ENCODE data around the gene SLC39A11. TPM values are rescaled to one million over a fixed set of nuclear protein-coding genes. Genes with fewer than 3 reads are reported as not detected.

Gene SLC39A11
- total RNA-seq, 1 donor from 2014 or later, result 4.9 TPM

GRCh38 chr17:73027130-73027741 is 65.3 kb downstream of the SLC39A11 start:
- Histone ChIP-seq H3K9me3 (no peaks in the 10 kb centered on the region), H3K4me3 (no peak overlapping the region), H3K27me3 (no peaks in the 10 kb centered on the region), H3K27ac (no peak overlapping the region), H3K36me3 (peaks cover 0 to 12% of the 10 kb centered on the region in 2 donors), H3K4me1 (no peaks in the 10 kb centered on the region)
- intact Hi-C loops (cut with DNase I), result loop anchor here (10.0 kb wide), 1 partner anchor 62 kb away; no protein-coding TSS in a partner anchor
- DNase-seq (ENCODE audit: low spot score in 2 of 2), result no peak
- no peak for TF ChIP-seq CTCF (IDR thresholded peaks at IDR 0.05)

GRCh38 chr17:73025041-73025560 is 67.4 kb downstream of the SLC39A11 start:
- intact Hi-C loops (cut with DNase I), result loop anchor here (10.0 kb wide), 1 partner anchor 60 kb away; no protein-coding TSS in a partner anchor
- Histone ChIP-seq H3K27me3 (no peaks in the 10 kb centered on the region), H3K4me3 (no peak overlapping the region), H3K27ac (no peak overlapping the region), H3K9me3 (peaks cover 0 to 2% of the 10 kb centered on the region in 2 donors), H3K4me1 (no peaks in the 10 kb centered on the region), H3K36me3 (peaks cover 0 to 3% of the 10 kb centered on the region in 2 donors)
- DNase-seq (ENCODE audit: low spot score in 2 of 2), result no peak
- TF ChIP-seq CTCF (IDR thresholded peaks at IDR 0.05), result no peak

- peaks cover 4 to 9% of the 10 kb centered on the region in 2 donors for H3K9me3 ChIP-seq
- no peaks in the 10 kb centered on the region for H3K36me3 ChIP-seq
- H3K27ac ChIP-seq, result no peak overlapping the region
- intact Hi-C loops (cut with DNase I), result loop anchor here (10.0 kb wide), 1 partner anchor 59 kb away; no protein-coding TSS in a partner anchor
- TF ChIP-seq CTCF (IDR thresholded peaks at IDR 0.05), result no peak
- H3K27me3 ChIP-seq, result no peaks in the 10 kb centered on the region
- DNase-seq (ENCODE audit: low spot score in 2 of 2), result no peak
- no peaks in the 10 kb centered on the region for H3K4me1 ChIP-seq
- no peak overlapping the region for H3K4me3 ChIP-seq
These were observed 68.7 kb downstream of the SLC39A11 start for GRCh38 chr17:73023759-73024158.

- Histone ChIP-seq H3K27ac (no peak overlapping the region), H3K4me1 (no peaks in the 10 kb centered on the region), H3K4me3 (no peak overlapping the region), H3K9me3 (peaks cover 4 to 20% of the 10 kb centered on the region in 2 donors), H3K27me3 (no peaks in the 10 kb centered on the region), H3K36me3 (no peaks in the 10 kb centered on the region)
- TF ChIP-seq CTCF (IDR thresholded peaks at IDR 0.05), result no peak
- intact Hi-C loops (cut with DNase I), result loop anchor here (10.0 kb wide), 1 partner anchor 58 kb away; no protein-coding TSS in a partner anchor
- DNase-seq (ENCODE audit: low spot score in 2 of 2), result no peak
These were observed 69.8 kb downstream of the SLC39A11 start for GRCh38 chr17:73022694-73023093.

GRCh38 chr17:73021771-73022170 is 70.7 kb downstream of the SLC39A11 start:
- DNase-seq (ENCODE audit: low spot score in 2 of 2), result no peak
- no peak for TF ChIP-seq CTCF (IDR thresholded peaks at IDR 0.05)
- H3K36me3 ChIP-seq, result no peaks in the 10 kb centered on the region
- H3K27me3 ChIP-seq, result no peaks in the 10 kb centered on the region
- H3K9me3 ChIP-seq, result peaks cover 4 to 20% of the 10 kb centered on the region in 2 donors
- H3K4me1 ChIP-seq, result no peaks in the 10 kb centered on the region
- H3K27ac ChIP-seq, result no peak overlapping the region
- no peak overlapping the region for H3K4me3 ChIP-seq
- intact Hi-C loops (cut with DNase I), result loop anchor here (10.0 kb wide), 1 partner anchor 57 kb away; no protein-coding TSS in a partner anchor
